Measurements from ENCODE around the gene CLDN15.

- TF ChIP-seq CTCF (IDR thresholded peaks at IDR 0.05) (no peak), POLR2AphosphoS5 (IDR thresholded peaks at IDR 0.05) (no peak), POLR2A (IDR thresholded peaks at IDR 0.05) (no peak), EP300 (IDR thresholded peaks at IDR 0.05) (no peak)
Measured at GRCh38 chr7:101198476-101198875, 39.1 kb downstream of the CLDN15 start.

Data from suprapubic skin (tissue), 4 donors.